ENCODE data around the gene DPP10. TPM values are rescaled to one million over a fixed set of nuclear protein-coding genes. Genes with fewer than 3 reads are reported as not detected.

Gene DPP10
- total RNA-seq, 1 donor from 2014 or later, result not detected

GRCh38 chr2:114534116-114535084 lies 92.0 kb downstream of the DPP10 start:
- Histone ChIP-seq H3K9me3 (no peaks in the 10 kb centered on the region), H3K27ac (no peak overlapping the region), H3K4me1 (no peaks in the 10 kb centered on the region), H3K4me3 (no peak overlapping the region), H3K27me3 (no peaks in the 10 kb centered on the region), H3K36me3 (no peaks in the 10 kb centered on the region)
- no peak for DNase-seq (ENCODE audit: low spot score in 2 of 2)
- no peak for TF ChIP-seq CTCF (IDR thresholded peaks at IDR 0.05)
- intact Hi-C loops (cut with DNase I), result no loop called here

- Histone ChIP-seq H3K9me3 (no peaks in the 10 kb centered on the region), H3K27me3 (no peaks in the 10 kb centered on the region), H3K4me3 (no peak overlapping the region), H3K27ac (no peak overlapping the region), H3K4me1 (no peaks in the 10 kb centered on the region), H3K36me3 (no peaks in the 10 kb centered on the region)
- intact Hi-C loops (cut with DNase I), result no loop called here
- no peak for DNase-seq (ENCODE audit: low spot score in 2 of 2)
- no peak for TF ChIP-seq CTCF (IDR thresholded peaks at IDR 0.05)
Measured at GRCh38 chr2:114537777-114538176, 95.3 kb downstream of the DPP10 start.

GRCh38 chr2:114542695-114543094 lies 100.3 kb downstream of the DPP10 start:
- no peaks in the 10 kb centered on the region for H3K27me3 ChIP-seq
- H3K27ac ChIP-seq, result peak overlapping the region; percentile 69 to 71
- no peaks in the 10 kb centered on the region for H3K9me3 ChIP-seq
- no peaks in the 10 kb centered on the region for H3K36me3 ChIP-seq
- H3K4me1 ChIP-seq, result peaks cover 0 to 2% of the 10 kb centered on the region in 2 donors
- peak overlapping the region; percentile 11 to 39 for H3K4me3 ChIP-seq
- intact Hi-C loops (cut with DNase I), result loop anchor here (1.0 to 10.0 kb wide), 3 partner anchors 115 to 648 kb away; partner anchors contain the start of gene ACTR3
- no peak for TF ChIP-seq CTCF (IDR thresholded peaks at IDR 0.05)
- no peak for DNase-seq (ENCODE audit: low spot score in 2 of 2)

- peak; percentile 23 to 50 (median 32) for TF ChIP-seq CTCF (IDR thresholded peaks at IDR 0.05)
- H3K9me3 ChIP-seq, result no peaks in the 10 kb centered on the region
- H3K36me3 ChIP-seq, result no peaks in the 10 kb centered on the region
- peak in 1 of 2 donors; percentile 67 for DNase-seq (ENCODE audit: low spot score in 2 of 2)
- H3K4me3 ChIP-seq, result peak overlapping the region; percentile 11 to 39
- peak overlapping the region; percentile 69 to 71 for H3K27ac ChIP-seq
- peaks cover 0 to 2% of the 10 kb centered on the region in 2 donors for H3K4me1 ChIP-seq
- no peaks in the 10 kb centered on the region for H3K27me3 ChIP-seq
- intact Hi-C loops (cut with DNase I), result loop anchor here (1.0 to 10.0 kb wide), 3 partner anchors 116 to 648 kb away; partner anchors contain the start of gene ACTR3
Measured at GRCh38 chr2:114543236-114543766, 100.9 kb downstream of the DPP10 start.

- DNase-seq (ENCODE audit: low spot score in 2 of 2), result no peak
- Histone ChIP-seq H3K27me3 (no peaks in the 10 kb centered on the region), H3K4me3 (no peak overlapping the region), H3K9me3 (no peaks in the 10 kb centered on the region), H3K27ac (no peak overlapping the region), H3K36me3 (no peaks in the 10 kb centered on the region), H3K4me1 (peaks cover 0 to 2% of the 10 kb centered on the region in 2 donors)
- TF ChIP-seq CTCF (IDR thresholded peaks at IDR 0.05), result no peak
- intact Hi-C loops (cut with DNase I), result loop anchor here (10.0 kb wide), 1 partner anchor 650 kb away; the partner anchor contains the start of gene ACTR3
Measured at GRCh38 chr2:114545052-114545451, 102.6 kb downstream of the DPP10 start.

Measured in ascending aorta (tissue), 2 donors.